ENCODE measurements around the gene RGS9BP.

- no peak for TF ChIP-seq CTCF (conservative IDR thresholded peaks at IDR 0.05 in 1 of 2, IDR thresholded peaks at IDR 0.05 in 1 of 2; ENCODE audit: low read depth in 1 of 2, low read length in 2 of 2)
- no peak for TF ChIP-seq EZH2 (IDR thresholded peaks at IDR 0.05; ENCODE audit: low read length, missing control alignments)
Observed at GRCh38 chr19:32675720-32676185, at the start of gene RGS9BP.

Measured in fibroblast of lung (primary cell).